IPS DF 6.9 (cell line): ENCODE results near the gene TNS3.

ENCODE experiments used
- DNase-seq: peaks from one replicate; pipeline ENCODE4 v3.0.0-alpha.2; 2013; ENCODE audit warnings: low read depth, low spot score
- H3K27ac ChIP-seq: one replicate; pipeline ENCODE4 v1.5.1; 2013; ENCODE audit warnings: low read length, control low read depth
- H3K27me3 ChIP-seq: 2 replicates; pipeline ENCODE4 v1.6.1; 2013; ENCODE audit warnings: mild to moderate bottlenecking, low read length; ENCODE audit not compliant: control insufficient read depth, insufficient read depth
- H3K36me3 ChIP-seq: 2 replicates; pipeline ENCODE4 v1.6.1; 2013; ENCODE audit warnings: low read length; ENCODE audit not compliant: control insufficient read depth, insufficient read depth
- H3K4me1 ChIP-seq: 2 replicates; pipeline ENCODE4 v1.6.1; 2013; ENCODE audit warnings: low read length; ENCODE audit not compliant: control insufficient read depth, insufficient read depth
- H3K4me3 ChIP-seq: 2 replicates; pipeline ENCODE4 v1.5.1; 2013; ENCODE audit warnings: mild to moderate bottlenecking, low read length
- H3K9me3 ChIP-seq: 2 replicates; pipeline ENCODE4 v1.6.1; 2013; ENCODE audit warnings: low read length, inconsistent platforms; ENCODE audit not compliant: control insufficient read depth, insufficient read depth
- WGBS: extraction: QIAGEN DNeasy Blood & Tissue Kit; methylation state at CpG from one replicate; pipeline ENCODE4 v1.1.7; 2013; ENCODE audit warnings: mixed read lengths, missing lambda C conversion rate; ENCODE audit not compliant: insufficient read length, insufficient coverage; 5-methylcytosine and 5-hydroxymethylcytosine counted together

TNS3 gene

GRCh38 chr7:47420122-47420780 is 161.7 kb downstream of the TNS3 start:
- no peaks in the 10 kb centered on the region for H3K9me3 ChIP-seq
- no peak overlapping the region for H3K27ac ChIP-seq
- H3K27me3 ChIP-seq = no peaks in the 10 kb centered on the region
- no peak for DNase-seq
- H3K36me3 ChIP-seq = no peaks in the 10 kb centered on the region
- no peaks in the 10 kb centered on the region for H3K4me1 ChIP-seq
- no CpG with 5 or more reads among the region's 11 CpGs for WGBS
- no peak overlapping the region for H3K4me3 ChIP-seq

GRCh38 chr7:47419471-47419870 is 162.4 kb downstream of the TNS3 start:
- H3K4me3 ChIP-seq = no peak overlapping the region
- no peaks in the 10 kb centered on the region for H3K4me1 ChIP-seq
- H3K9me3 ChIP-seq = no peaks in the 10 kb centered on the region
- WGBS = no CpG with 5 or more reads among the region's 1 CpG
- no peak for DNase-seq
- H3K36me3 ChIP-seq = no peaks in the 10 kb centered on the region
- H3K27ac ChIP-seq = no peak overlapping the region
- H3K27me3 ChIP-seq = no peaks in the 10 kb centered on the region

DNA sequence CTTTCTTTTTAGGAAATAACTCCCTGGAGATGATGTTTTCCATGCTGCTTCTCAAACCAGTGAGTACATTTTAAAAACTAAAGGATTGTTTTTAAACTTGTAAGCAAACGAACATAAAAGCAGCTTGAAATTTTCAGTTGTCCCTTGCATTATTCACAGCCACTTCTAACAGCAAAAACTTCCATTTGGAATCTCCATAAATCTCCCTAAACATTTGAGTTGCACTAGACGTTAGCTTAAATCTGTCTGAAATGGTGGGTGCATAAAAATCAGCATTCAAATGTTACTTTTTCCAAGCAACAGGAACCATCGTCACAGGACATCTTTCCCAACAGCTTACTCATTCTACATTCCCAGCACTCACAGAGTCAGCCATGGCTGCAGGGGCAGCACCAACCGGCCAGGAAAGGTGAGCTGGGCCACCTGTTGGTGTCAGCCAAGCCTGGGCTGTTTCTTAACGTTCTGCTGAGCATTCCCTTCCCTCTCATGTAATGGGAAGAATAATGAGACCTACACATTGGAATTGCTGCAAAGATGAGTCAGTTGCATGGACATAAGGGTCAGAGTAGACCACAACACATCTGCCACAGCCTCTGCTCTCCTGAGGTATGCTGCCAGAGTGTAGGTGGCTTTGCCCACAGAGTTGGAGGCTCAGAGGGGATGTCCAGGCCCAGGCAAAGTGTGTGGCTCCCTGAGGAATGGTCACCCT is 163.2 kb downstream of the TNS3 start:
- Histone ChIP-seq H3K4me3 (no peak overlapping the region), H3K27me3 (no peaks in the 10 kb centered on the region), H3K4me1 (no peaks in the 10 kb centered on the region), H3K27ac (no peak overlapping the region), H3K36me3 (no peaks in the 10 kb centered on the region), H3K9me3 (no peaks in the 10 kb centered on the region)
- WGBS = no CpG with 5 or more reads among the region's 5 CpGs
- DNase-seq = no peak

DNA sequence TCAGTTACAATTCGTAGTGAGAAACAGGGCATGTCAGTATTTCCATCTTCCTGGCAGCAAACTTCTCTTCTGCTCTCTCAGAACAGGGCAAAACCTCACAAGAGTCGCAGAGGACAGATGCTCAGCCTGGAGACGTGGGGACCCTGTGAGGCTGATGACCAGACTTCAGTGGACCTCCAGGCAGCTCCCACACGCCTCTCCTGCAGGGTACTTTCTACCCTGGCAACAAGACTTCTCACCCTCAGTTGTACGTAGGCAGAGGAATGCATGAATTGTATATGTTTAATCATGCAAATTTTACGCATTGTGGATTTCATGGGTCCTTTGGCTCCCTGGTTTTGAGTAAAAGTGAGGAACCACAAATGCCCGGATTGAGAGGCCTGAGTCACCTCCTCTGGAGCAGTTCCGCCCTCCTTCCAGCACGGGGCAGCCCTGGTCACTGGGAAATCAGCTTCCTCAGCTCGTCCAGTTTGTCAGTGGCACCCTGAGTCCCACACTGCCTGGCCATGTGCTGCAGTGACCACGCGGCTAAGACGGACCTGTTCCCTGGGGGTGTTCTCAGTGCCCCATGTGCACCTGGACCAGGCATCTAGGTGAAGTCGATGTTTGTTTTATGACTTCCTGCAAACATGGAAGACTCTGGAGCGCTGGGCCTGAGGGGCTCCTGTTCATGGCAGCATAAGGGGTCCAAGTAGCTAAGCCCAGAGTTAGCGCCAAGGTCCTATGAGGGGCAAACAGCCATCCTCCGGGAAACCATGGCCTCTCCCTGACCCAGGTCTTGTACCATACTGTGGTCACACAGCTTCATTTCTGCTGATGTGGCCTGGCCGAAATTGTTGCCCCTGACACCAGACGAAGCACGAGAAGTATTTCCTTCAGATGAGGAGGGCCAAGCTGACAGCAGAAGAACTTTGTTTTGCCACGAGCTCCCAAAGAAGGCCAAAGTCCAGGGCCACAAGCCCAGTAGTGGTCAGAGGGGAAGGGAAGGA is 165.1 kb downstream of the TNS3 start:
- Histone ChIP-seq H3K27ac (no peak overlapping the region), H3K9me3 (no peaks in the 10 kb centered on the region), H3K4me3 (no peak overlapping the region), H3K36me3 (no peaks in the 10 kb centered on the region), H3K27me3 (no peaks in the 10 kb centered on the region), H3K4me1 (no peaks in the 10 kb centered on the region)
- no peak for DNase-seq
- no CpG with 5 or more reads among the region's 21 CpGs for WGBS

- H3K4me1 ChIP-seq = no peaks in the 10 kb centered on the region
- H3K4me3 ChIP-seq = no peak overlapping the region
- H3K36me3 ChIP-seq = no peaks in the 10 kb centered on the region
- H3K9me3 ChIP-seq = no peaks in the 10 kb centered on the region
- DNase-seq = no peak
- H3K27ac ChIP-seq = no peak overlapping the region
- WGBS = 100% methylated on average over 1 of the region's 17 CpGs
- no peaks in the 10 kb centered on the region for H3K27me3 ChIP-seq
Observed at GRCh38 chr7:47415318-47416212, 166.3 kb downstream of the TNS3 start.

GRCh38 chr7:47414342-47415317 is 167.3 kb downstream of the TNS3 start:
- no peak for DNase-seq
- H3K4me3 ChIP-seq = no peak overlapping the region
- no peaks in the 10 kb centered on the region for H3K36me3 ChIP-seq
- H3K27me3 ChIP-seq = no peaks in the 10 kb centered on the region
- no peak overlapping the region for H3K27ac ChIP-seq
- WGBS = no CpG with 5 or more reads among the region's 17 CpGs
- no peaks in the 10 kb centered on the region for H3K9me3 ChIP-seq
- no peaks in the 10 kb centered on the region for H3K4me1 ChIP-seq

DNA sequence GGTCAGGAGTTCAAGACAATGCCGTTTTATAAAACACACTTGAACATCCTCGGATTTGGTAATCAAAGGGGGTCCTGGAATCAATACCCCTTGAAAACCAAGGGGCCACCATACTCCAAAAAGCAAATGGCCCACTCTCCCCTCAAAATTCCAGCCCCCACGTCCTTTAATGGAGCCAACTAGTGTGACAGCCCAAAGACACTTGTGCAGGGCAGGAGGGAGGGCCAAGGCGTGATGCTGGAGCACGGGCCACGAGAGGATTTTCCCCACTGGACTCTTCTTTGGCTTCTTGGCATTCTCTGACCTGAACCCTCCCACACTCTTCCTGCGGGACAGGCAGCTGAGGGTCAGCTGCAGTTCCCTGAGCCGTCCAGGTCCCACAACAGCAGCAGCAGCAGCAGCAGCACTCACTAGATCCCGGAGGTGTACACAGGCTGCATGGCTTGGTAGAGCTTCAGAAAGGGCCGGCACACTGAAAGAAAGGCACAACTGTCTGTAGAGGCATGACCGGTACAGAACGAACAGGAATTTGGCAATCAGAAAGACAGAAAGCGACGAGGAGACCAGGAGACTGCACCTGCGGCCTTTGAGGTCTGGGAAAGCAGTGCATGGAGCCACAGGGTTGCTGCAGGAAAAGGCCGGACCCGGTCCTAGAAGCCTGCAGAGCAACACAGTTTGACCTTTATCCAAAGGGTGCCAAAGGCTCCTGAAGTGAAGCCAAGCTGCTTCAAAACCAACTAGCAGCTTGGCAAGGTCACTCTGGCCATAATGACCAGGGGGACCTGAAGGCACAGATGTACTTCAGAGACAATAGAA is 168.2 kb downstream of the TNS3 start:
- Histone ChIP-seq H3K36me3 (no peaks in the 10 kb centered on the region), H3K9me3 (no peaks in the 10 kb centered on the region), H3K4me1 (no peaks in the 10 kb centered on the region), H3K27me3 (no peaks in the 10 kb centered on the region), H3K4me3 (no peak overlapping the region), H3K27ac (no peak overlapping the region)
- DNase-seq = no peak
- no CpG with 5 or more reads among the region's 17 CpGs for WGBS

DNA sequence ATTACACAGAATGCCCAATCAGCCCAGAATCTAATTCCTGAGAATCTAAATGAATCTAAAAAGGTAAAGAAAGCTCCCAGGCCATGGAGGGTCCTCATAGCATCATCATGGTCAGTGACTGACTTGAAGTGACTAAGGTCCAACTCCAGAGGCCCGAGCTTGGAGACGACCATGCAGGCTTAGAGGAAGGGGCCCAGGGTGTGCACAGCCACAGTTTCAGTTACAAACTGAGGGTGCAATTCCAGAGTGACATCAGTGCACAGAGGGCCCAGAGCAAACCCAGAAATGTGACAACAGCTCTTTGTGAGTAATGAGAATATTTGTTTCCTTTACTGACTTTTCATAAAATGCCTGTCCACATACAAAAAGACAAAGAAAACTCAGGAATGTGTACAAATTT is 170.0 kb downstream of the TNS3 start:
- H3K27me3 ChIP-seq = no peaks in the 10 kb centered on the region
- no peaks in the 10 kb centered on the region for H3K9me3 ChIP-seq
- no peak overlapping the region for H3K4me3 ChIP-seq
- no peak for DNase-seq
- H3K27ac ChIP-seq = no peak overlapping the region
- no peaks in the 10 kb centered on the region for H3K4me1 ChIP-seq
- H3K36me3 ChIP-seq = no peaks in the 10 kb centered on the region
- no CpG with 5 or more reads among the region's 2 CpGs for WGBS
